Stimulated activated CD8-positive, alpha-beta memory T cell treated with anti-CD3 and anti-CD28 coated beads, Interleukin-12 subunit alpha, Interleukin-12 subunit beta, amount 100 ng/mL, for 24 hours (primary cell): ENCODE measurements around the gene TSPY1.
"Not testable (repeated sequence)": the region's sequence is repeated elsewhere in the genome, so short reads cannot be mapped to it uniquely, and the experiment has no call there.

Experiments used
- DNase-seq: peaks from one replicate; pipeline ENCODE4 v3.0.0-alpha.2; 2020; ENCODE audit errors: extremely low read depth

Gene TSPY1, protein sequence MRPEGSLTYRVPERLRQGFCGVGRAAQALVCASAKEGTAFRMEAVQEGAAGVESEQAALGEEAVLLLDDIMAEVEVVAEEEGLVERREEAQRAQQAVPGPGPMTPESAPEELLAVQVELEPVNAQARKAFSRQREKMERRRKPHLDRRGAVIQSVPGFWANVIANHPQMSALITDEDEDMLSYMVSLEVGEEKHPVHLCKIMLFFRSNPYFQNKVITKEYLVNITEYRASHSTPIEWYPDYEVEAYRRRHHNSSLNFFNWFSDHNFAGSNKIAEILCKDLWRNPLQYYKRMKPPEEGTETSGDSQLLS

DNA sequence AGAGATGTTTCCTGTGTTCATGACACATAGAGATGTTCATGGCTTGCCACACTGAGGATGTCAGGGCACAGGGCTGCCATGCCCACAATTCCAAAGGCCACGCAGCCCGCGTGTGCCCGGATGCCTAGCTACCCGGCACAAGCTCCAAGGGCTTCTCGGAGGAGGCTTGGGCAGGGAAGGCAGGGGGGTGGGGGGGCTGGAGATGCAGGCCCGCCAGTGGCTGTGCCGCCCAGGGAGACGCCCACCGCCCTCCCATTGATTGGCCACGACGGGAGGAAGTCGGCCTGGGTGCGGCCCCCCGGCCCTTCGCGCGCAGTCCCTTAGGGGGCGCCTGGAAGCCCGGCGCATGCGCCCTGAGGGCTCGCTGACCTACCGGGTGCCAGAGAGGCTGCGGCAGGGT is at the start of gene TSPY1:
Gene TSPY1, plus strand, starts transcription at position 301 of the 400 bp plus-strand sequence. Its CDS starts 46 bp downstream, at position 347.
- DNase-seq, result not testable (repeated sequence)

DNA sequence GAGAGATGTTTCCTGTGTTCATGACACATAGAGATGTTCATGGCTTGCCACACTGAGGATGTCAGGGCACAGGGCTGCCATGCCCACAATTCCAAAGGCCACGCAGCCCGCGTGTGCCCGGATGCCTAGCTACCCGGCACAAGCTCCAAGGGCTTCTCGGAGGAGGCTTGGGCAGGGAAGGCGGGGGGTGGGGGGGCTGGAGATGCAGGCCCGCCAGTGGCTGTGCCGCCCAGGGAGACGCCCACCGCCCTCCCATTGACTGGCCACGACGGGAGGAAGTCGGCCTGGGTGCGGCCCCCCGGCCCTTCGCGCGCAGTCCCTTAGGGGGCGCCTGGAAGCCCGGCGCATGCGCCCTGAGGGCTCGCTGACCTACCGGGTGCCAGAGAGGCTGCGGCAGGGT is 20.2 kb downstream of the TSPY1 start, which contains the start of gene TSPY9:
Gene TSPY9, plus strand, starts transcription at position 301 of the 400 bp plus-strand sequence. Its CDS starts 46 bp downstream, at position 347.
- DNase-seq, result not testable (repeated sequence)

DNA sequence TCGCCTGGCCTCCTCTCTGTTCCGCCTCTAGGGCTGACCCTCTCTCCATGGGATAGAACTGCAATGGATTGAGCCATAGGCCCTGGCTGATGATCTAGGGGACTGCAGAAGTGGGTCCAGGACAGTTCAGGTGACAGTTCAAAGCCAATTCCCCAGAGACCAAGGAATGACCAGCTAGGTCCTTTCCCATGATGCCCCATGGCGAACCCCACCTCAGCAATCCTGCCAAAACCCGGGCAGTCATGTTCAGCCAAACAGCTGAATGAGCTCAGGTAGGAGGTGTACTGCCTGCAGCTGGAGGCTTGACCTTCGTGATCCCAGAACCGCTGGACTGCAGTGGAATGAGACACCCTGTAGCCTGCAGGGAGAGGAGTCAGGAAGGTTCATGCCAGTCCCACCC is 37.6 kb downstream of the TSPY1 start:
- not testable (repeated sequence) for DNase-seq

DNA sequence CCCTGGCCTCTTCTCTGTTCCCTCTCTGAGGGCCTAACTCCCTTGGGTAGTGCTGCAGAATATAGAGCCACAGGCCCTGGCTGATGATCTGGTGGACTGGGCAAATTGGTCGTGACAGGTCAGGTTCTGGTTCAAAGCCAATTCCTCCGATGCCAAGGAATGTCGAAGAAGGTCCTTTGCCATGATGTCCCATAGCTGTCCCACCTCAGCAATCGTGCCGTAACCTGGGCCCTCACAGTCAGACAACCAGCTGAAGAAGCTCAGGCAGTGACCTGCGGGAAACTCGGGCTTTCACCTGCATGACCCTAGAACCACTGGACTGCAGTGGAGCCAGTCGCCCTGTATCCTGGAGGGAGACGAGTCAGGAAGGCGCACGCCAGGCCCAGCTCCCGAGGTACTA is 49.5 kb downstream of the TSPY1 start:
- not testable (repeated sequence) for DNase-seq
